Stimulated activated CD8-positive, alpha-beta memory T cell treated with anti-CD3 and anti-CD28 coated beads, Interleukin-4, amount 100 ng/mL, for 48 hours (primary cell): ENCODE data around the gene PPP1CA.
A peak's percentile ranks its signal among the peaks of the same experiment; 100 is the strongest.

Source experiments
- DNase-seq: peaks from one replicate; pipeline ENCODE4 v3.0.0-alpha.2; 2020

The PPP1CA gene

GRCh38 chr11:67434395-67434881 lies 32.8 kb upstream of the PPP1CA start:
- peak; percentile 66 for DNase-seq

DNA sequence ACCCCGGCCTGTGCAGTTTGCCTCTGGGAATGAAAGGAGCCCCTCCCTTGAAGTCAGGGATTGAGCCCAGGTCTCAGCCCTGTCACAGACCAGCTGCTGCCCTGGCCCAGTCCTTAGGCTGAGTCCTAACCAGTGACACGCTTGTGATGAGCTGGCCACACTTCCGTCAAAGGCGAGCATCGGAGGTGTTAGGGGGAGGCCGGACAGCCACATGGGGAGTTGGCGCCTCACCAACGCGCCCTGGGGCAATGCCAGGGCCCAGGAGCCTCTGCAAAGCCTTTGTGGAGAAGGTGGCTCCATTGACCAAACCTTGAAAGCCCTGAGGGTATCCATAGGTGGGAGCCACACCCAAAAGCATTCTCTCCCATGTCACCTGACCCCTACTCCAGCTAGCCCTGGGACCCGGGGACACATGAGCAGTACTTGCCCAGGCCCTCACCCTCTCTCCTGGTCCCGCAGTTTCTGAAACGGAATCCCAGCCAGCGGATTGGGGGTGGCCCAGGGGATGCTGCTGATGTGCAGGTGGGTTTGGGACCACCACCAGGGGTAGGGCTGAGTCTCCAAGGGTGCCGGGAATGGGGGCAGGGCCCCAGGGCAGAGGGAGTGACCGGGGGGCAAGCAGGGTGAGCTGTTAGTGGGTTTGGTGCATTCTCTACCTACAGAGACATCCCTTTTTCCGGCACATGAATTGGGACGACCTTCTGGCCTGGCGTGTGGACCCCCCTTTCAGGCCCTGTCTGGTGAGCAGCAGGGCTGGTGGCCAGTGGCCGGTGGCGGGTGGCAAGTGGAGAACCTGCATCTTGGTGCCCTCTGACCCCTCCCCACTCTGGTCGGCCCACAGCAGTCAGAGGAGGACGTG lies 32.1 kb upstream of the PPP1CA start:
- peak; percentile 54 for DNase-seq

- no peak for DNase-seq
Observed at GRCh38 chr11:67432655-67433349, 31.1 kb upstream of the PPP1CA start.

- DNase-seq, result no peak
Observed at GRCh38 chr11:67431346-67432249, 29.9 kb upstream of the PPP1CA start.

DNA sequence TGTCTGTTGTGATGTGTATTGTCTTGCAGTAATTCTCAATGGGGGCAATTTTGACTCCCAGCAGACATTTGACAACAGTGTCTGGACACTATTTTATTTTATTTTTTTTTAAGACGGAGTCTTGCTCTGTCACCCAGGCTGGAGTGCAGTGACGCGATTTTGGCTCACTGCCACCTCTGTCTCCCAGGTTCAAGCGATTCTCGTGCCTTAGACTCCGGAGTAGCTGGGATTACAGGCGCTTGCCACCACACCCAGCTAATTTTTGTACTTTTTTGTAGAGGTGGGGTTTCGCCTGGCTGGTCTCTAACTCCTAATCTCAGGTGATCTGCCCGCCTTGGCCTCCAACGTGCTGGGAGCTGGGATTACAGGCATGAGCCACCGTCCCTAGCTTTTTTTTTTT lies 28.1 kb upstream of the PPP1CA start:
- DNase-seq, result no peak

DNA sequence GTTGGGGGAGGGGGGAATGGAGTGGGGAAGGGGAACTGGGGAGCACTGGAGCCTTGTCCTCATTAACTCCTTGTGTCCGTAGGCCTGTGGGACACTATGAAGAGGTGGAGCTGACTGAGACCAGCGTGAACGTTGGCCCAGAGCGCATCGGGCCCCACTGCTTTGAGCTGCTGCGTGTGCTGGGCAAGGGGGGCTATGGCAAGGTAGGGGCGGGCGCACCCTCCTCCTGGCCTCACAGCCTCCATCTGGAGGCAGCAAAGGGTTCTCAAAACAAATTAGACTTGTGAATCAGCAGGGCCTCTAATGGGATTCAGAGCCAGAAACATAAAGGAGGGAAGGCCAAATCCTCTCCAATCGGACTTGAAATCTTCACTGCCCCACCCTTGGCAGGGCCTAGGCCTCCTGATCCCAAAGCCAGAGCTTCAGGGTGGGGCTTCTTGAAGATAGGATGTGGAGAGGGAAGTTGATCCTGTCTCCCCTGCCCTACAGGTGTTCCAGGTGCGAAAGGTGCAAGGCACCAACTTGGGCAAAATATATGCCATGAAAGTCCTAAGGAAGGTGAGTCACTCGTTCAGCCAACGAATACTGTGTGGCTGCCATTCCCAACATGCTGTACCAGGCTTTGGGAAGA lies 27.5 kb upstream of the PPP1CA start:
- DNase-seq, result no peak

DNA sequence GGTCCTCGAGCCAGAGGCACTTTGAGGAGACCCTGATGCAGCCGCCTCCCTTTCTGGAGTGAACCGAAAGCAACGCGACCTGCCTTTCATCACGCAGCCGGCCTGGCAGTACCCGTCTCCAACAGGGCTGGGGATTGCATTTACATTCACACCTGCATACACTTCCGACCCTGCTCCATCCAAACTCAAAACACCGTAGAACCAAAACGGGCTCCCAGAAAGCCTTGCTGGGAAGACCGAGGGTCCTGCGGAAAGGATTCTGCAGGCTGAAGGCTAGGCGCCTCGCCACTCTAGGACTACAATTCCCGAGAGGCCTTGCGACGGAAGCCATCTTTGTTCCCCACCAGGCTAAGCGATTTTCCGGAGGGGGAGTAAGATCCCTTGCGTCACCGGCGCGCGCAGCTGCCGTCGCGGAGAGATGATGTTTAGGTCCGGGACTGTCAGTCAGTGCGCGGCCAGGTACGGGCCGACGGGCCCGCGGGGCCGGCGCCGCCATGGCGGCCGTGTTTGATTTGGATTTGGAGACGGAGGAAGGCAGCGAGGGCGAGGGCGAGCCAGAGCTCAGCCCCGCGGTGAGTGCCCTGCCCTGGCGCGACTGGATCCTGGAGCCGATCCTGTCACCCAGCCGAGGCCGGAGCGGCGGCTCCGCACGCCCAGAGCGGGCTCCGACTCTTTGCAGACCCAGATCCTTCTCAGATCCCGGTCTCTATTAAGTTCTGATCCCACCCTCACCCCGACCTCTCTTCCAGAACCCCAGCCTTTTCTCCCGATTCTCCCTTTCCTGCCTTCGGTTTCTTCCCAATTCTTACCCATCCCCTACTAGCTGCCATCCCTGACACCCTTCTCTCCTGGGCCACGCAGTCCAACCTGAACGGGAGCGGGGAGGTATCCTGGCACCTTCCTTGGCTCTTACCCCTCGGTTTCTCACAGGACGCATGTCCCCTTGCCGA lies 26.7 kb upstream of the PPP1CA start, which contains the start of gene RPS6KB2:
Gene RPS6KB2 (plus strand): TSS at position 443 of the 950 bp plus-strand sequence. CDS start 52 bp downstream, at position 495.
- peak; percentile 100 for DNase-seq

GRCh38 chr11:67427364-67427859 lies 25.8 kb upstream of the PPP1CA start:
- DNase-seq, result peak; percentile 51

DNA sequence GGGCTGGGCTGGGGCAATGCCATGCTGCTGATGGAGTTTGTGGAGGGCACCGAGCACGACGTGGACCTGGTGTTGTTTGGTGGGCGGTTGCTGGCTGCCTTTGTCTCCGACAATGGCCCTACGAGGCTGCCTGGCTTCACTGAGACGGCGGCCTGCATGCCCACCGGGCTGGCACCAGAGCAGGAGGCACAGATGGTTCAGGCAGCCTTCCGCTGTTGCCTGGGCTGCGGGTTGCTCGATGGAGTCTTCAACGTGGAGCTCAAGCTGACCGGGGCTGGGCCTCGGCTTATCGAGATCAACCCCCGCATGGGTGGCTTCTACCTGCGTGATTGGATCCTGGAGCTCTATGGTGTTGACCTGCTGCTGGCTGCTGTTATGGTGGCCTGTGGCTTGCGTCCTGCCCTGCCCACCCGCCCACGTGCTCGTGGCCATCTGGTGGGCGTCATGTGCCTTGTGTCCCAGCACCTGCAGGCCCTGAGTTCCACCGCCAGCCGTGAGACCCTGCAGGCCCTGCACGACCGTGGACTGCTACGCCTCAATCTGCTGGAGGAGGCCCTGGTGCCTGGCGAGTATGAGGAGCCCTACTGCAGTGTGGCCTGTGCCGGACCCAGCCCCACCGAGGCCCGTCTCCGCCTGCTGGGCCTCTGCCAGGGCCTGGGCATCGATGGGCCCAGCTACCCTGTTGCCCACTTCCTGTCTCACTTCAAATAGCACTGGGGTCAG lies 22.4 kb upstream of the PPP1CA start:
- DNase-seq, result no peak

DNA sequence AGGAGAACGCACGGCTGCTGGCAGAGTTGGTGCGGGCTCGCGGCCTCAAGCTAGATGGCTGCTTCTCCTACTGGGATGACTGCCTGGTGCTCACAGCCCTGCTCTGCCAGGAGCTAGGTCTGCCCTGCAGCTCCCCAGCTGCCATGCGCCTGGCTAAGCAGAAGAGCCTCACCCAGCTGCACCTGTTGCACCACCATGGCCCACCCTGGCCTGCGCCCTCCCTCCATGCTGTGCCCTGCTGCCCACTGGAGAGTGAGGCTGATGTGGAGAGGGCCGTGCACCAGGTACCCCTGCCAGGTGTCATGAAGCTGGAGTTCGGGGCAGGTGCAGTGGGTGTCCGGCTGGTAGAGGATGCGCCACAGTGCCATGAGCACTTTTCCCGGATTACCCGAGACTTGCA lies 21.8 kb upstream of the PPP1CA start:
- no peak for DNase-seq

- no peak for DNase-seq
Observed at GRCh38 chr11:67422891-67423290, 21.2 kb upstream of the PPP1CA start.

DNA sequence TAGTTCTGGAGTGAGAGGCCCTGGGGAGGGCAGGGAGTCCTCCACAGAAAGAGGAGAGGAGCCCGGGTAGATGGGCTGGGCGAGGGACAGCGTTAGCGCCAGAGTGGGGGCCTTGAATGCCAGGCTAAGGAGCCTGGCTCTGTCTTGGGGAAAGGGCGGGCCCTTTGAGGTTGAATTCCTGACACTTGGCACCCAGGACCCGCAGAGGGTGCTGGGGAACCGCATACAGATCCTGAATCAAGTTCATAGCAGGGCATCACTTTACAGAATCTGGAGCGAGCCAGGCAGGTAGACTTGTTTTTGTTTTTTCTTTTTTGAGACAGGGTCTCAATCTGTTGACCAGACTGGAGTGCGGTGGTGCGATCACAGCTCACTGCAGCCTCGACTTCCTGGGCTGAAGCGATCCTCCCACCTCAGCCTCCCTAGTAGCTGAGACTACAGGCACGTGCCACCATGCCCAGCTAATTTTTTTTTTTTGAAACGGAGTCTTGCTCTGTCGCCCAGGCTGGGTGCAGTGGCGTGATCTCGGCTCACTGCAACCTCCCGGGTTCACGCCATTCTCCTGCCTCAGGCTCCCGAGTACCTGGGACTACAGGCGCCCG lies 19.9 kb upstream of the PPP1CA start:
- DNase-seq, result no peak

DNA sequence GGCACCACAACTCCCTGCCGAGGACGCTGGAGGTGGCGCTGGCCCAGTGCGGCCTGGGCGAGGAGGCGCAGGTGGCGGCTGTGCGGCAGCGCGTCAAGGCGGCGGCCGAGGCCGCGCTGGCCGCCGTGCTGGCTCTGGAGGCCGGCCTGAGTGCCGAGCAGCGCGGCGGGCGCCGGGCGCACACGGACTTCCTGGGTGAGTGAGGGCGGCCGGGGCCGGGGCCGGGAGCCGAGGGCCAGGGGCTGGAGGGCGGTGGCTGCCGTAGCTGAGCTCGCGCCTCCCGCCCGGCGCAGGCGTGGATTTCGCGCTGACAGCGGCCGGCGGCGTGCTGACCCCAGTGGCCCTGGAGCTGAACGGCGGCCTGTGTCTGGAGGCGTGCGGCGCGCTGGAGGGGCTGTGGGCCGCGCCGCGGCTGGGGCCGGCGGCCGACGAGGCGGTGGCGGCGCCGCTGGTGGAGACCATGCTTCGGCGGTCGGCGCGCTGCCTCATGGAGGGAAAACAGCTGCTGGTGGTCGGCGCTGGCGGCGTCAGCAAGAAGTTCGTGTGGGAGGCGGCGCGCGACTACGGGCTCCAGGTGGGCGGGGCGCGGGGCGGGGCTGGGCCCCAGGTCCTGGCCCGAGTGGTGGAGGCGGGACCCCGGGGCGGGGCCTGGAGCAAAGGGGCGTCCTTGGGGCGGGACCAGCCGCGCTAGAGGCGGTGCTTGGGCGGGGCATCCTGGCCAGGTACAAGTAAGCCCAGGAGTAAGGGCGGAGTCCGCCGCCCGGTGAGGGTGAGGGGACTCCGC lies 19.2 kb upstream of the PPP1CA start:
- DNase-seq, result peak; percentile 99

GRCh38 chr11:67420147-67420645 lies 18.5 kb upstream of the PPP1CA start:
- DNase-seq, result peak; percentile 36

- peak; percentile 33 for DNase-seq
Observed at GRCh38 chr11:67419325-67420049, 17.8 kb upstream of the PPP1CA start.

DNA sequence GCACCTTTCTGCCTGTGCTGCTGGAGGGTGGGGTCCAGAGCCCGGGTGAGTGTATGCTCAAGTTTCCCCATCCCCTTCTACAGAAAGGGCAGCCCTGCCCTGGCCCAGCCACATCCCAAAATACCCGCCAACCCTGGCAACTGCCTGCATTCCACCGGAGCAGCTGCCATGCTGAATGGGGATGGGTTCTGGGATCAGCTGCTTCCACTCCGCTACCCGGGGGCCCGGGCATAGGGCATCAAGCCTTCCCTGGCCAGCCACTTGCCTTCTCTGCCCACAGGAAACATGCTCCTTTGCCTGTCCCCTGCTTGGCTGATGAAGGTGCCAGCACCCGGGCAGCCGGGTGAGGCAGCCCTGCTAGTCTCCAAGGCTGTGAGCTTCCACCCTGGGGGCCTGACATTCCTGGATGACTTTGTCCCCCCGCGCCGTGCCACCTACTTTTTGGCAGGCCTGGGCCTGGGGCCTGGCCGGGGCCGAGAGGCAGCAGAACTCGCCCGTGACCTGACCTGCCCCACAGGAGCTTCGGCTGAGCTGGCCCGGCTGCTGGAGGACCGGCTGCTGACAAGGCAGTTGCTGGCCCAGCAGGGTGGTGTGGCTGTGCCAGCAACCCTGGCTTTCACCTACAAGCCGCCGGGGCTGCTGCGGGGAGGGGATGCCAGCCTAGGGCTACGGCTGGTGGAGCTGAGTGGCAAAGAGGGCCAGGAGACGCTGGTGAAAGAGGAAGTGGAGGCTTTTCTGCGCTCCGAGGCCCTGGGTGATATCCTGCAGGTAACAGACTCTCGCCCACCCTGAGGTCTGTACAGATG lies 17.0 kb upstream of the PPP1CA start:
- DNase-seq, result peak; percentile 52

DNA sequence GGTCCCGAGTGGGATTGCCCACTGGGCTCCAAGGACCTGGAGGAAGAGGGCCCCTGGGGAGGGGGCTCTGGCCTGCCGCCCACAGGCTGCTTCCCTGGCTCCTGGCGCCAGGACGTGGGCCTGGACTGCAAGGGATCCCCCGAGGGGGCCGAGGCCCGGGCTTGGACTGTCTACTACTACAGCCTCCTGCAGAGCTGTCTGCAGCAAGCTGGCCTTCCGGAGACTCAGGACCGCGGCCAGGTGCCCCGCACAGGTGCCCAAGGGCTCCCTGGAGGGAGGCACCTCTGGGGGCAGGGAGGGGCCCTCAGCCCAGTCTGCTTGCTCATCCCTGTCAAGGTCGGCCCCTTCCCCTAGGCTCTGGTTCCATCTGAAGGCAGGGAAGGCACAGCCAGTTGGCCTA lies 15.8 kb upstream of the PPP1CA start:
- no peak for DNase-seq
